MM.1S (cell line): ENCODE results near the gene CD44.

ENCODE experiments used
- DNase-seq: peaks from one replicate; pipeline ENCODE4 v3.0.0-alpha.2; 2015
- H2AFZ ChIP-seq: fragments of 300-600 bp; sonication (generic); 2 replicates; pipeline ENCODE4 v1.6.0; 2016; ENCODE audit warnings: antibody characterized with exemption, low read length
- H3F3A ChIP-seq: fragments of 300-600 bp; sonication (generic); 2 replicates; pipeline ENCODE4 v1.6.1; 2016; ENCODE audit warnings: mild to moderate bottlenecking, antibody characterized with exemption, low read length, moderate library complexity, mixed read lengths; ENCODE audit not compliant: insufficient read depth
- H3K27ac ChIP-seq: fragments of 300-600 bp; sonication (generic); 2 replicates; pipeline ENCODE4 v1.5.1; 2016; ENCODE audit warnings: mild to moderate bottlenecking, low read length
- H3K27me3 ChIP-seq: fragments of 300-600 bp; sonication (generic); replicated peaks from 2 replicates; pipeline ENCODE4 v1.6.0; 2016; ENCODE audit warnings: low read length; ENCODE audit not compliant: insufficient read depth
- H3K36me3 ChIP-seq: fragments of 300-600 bp; sonication (generic); replicated peaks from 2 replicates; pipeline ENCODE4 v1.6.1; 2016; ENCODE audit warnings: mild to moderate bottlenecking, low read length, mixed read lengths; ENCODE audit not compliant: insufficient read depth
- H3K4me1 ChIP-seq: fragments of 300-600 bp; sonication (generic); 2 replicates; pipeline ENCODE4 v1.6.1; 2016; ENCODE audit warnings: low read length, mixed read lengths
- H3K4me2 ChIP-seq: fragments of 300-600 bp; sonication (generic); 2 replicates; pipeline ENCODE4 v1.6.0; 2016; ENCODE audit warnings: low read depth, low read length
- H3K4me3 ChIP-seq: fragments of 300-600 bp; sonication (generic); 2 replicates; pipeline ENCODE4 v1.5.1; 2016; ENCODE audit warnings: low read length, mixed read lengths
- H3K79me2 ChIP-seq: fragments of 300-600 bp; sonication (generic); 2 replicates; pipeline ENCODE4 v1.6.1; 2016; ENCODE audit warnings: mixed run types, low read length, mixed read lengths
- H3K9ac ChIP-seq: fragments of 300-600 bp; sonication (generic); 2 replicates; pipeline ENCODE4 v1.6.1; 2016; ENCODE audit warnings: low read length, mixed read lengths
- H3K9me2 ChIP-seq: fragments of 300-600 bp; sonication (generic); replicated peaks from 2 replicates; pipeline ENCODE4 v1.6.1; 2016; ENCODE audit warnings: mild to moderate bottlenecking, low read length, mixed read lengths; ENCODE audit not compliant: insufficient read depth
- H3K9me3 ChIP-seq: fragments of 300-600 bp; sonication (generic); replicated peaks from 2 replicates; pipeline ENCODE4 v1.6.1; 2016; ENCODE audit warnings: mild to moderate bottlenecking, low read length, mixed read lengths; ENCODE audit not compliant: insufficient read depth
- H4K20me1 ChIP-seq: fragments of 300-600 bp; sonication (generic); 2 replicates; pipeline ENCODE4 v1.6.1; 2016; ENCODE audit warnings: mild to moderate bottlenecking, low read length, moderate library complexity, mixed read lengths; ENCODE audit not compliant: insufficient read depth
- CTCF ChIP-seq: fragments of 300-600 bp; sonication (generic); IDR thresholded peaks from 2 replicates; pipeline ENCODE4 v1.5.1; 2016; ENCODE audit warnings: antibody characterized with exemption, low read length, mixed read lengths
- EZH2 ChIP-seq: fragments of 300-600 bp; sonication (generic); optimal IDR thresholded peaks from 2 replicates; pipeline ENCODE3; 2017; ENCODE audit warnings: low read depth, mild to moderate bottlenecking, antibody characterized with exemption, low read length, mixed read lengths
- EZH2phosphoT487 ChIP-seq: fragments of 300-600 bp; sonication (generic); IDR thresholded peaks from 2 replicates; pipeline ENCODE4 v1.6.1; 2018; ENCODE audit warnings: antibody characterized with exemption, low read length

Gene CD44

GRCh38 chr11:35160902-35161597 is 22.1 kb downstream of the CD44 start:
- Histone ChIP-seq H3K9me3 (no peaks in the 10 kb centered on the region), H3K4me2 (no peak overlapping the region), H3K9ac (no peak overlapping the region), H3K4me3 (no peak overlapping the region), H4K20me1 (0 out of 2 replicates have a peak, but pooled peaks cover 8% of the 10 kb centered on the region), H3F3A (peaks cover 43% of the 10 kb centered on the region), H3K27ac (peak overlapping the region; percentile 98; the same call in 1 of the 2 replicates), H3K4me1 (peaks cover 69% of the 10 kb centered on the region), H3K27me3 (no peaks in the 10 kb centered on the region), H3K79me2 (peaks cover 93% of the 10 kb centered on the region), H3K36me3 (peaks cover 11% of the 10 kb centered on the region; the same call in 1 of the 2 replicates), H3K9me2 (no peaks in the 10 kb centered on the region), H2AFZ (no peak overlapping the region)
- TF ChIP-seq EZH2 (no peak), EZH2phosphoT487 (no peak), CTCF (no peak)
- no peak for DNase-seq

GRCh38 chr11:35162745-35163144 is 23.8 kb downstream of the CD44 start:
- no peak for TF ChIP-seq EZH2phosphoT487
- no peak for TF ChIP-seq CTCF
- TF ChIP-seq EZH2, result no peak
- H3K27me3 ChIP-seq, result no peaks in the 10 kb centered on the region
- H3F3A ChIP-seq, result peaks cover 49% of the 10 kb centered on the region
- peak overlapping the region; percentile 34; the same call in 1 of the 2 replicates for H3K9ac ChIP-seq
- peaks cover 93% of the 10 kb centered on the region for H3K79me2 ChIP-seq
- H2AFZ ChIP-seq, result no peak overlapping the region
- H3K9me2 ChIP-seq, result no peaks in the 10 kb centered on the region
- H4K20me1 ChIP-seq, result 0 out of 2 replicates have a peak, but pooled peaks cover 4% of the 10 kb centered on the region
- DNase-seq, result no peak
- H3K4me1 ChIP-seq, result peaks cover 80% of the 10 kb centered on the region
- H3K4me2 ChIP-seq, result peak overlapping the region; percentile 85
- peak overlapping the region; percentile 98 for H3K27ac ChIP-seq
- H3K4me3 ChIP-seq, result no peak overlapping the region
- H3K9me3 ChIP-seq, result no peaks in the 10 kb centered on the region
- 0 out of 2 replicates have a peak, but pooled peaks cover 4% of the 10 kb centered on the region for H3K36me3 ChIP-seq

GRCh38 chr11:35163209-35163608 is 24.2 kb downstream of the CD44 start:
- Histone ChIP-seq H3K4me2 (peak overlapping the region; percentile 85), H2AFZ (no peak overlapping the region), H3K79me2 (peaks cover 93% of the 10 kb centered on the region), H3K4me1 (peaks cover 82% of the 10 kb centered on the region), H3F3A (peaks cover 49% of the 10 kb centered on the region), H3K9me2 (no peaks in the 10 kb centered on the region), H3K9ac (peak overlapping the region; percentile 34; the same call in 1 of the 2 replicates), H3K4me3 (no peak overlapping the region; the same call in 1 of the 2 replicates), H3K27me3 (no peaks in the 10 kb centered on the region), H4K20me1 (0 out of 2 replicates have a peak, but pooled peaks cover 3% of the 10 kb centered on the region), H3K9me3 (no peaks in the 10 kb centered on the region), H3K36me3 (0 out of 2 replicates have a peak, but pooled peaks cover 4% of the 10 kb centered on the region), H3K27ac (peak overlapping the region; percentile 98)
- DNase-seq, result no peak
- TF ChIP-seq CTCF, result no peak
- TF ChIP-seq EZH2phosphoT487, result no peak
- no peak for TF ChIP-seq EZH2
